OCI-LY3 (cell line): ENCODE data around the gene FGF2.
"Not testable (repeated sequence)": the region's sequence is repeated elsewhere in the genome, so short reads cannot be mapped to it uniquely, and the experiment has no call there.

ENCODE experiments used
- H2AFZ ChIP-seq: fragments of 200-600, 300-600 bp; shearing (Covaris generic); 2 replicates; pipeline ENCODE4 v1.6.0; 2014; ENCODE audit warnings: antibody characterized with exemption, low read depth, low read length
- H3K27ac ChIP-seq: fragments of 200-600, 300-600 bp; sonication (generic); 2 replicates; pipeline ENCODE4 v1.5.1; 2014; ENCODE audit warnings: mild to moderate bottlenecking, low read length, moderate library complexity, mixed read lengths
- H3K27me3 ChIP-seq: fragments of 200-600, 300-600 bp; sonication (generic); 2 replicates; pipeline ENCODE4 v1.6.1; 2014; ENCODE audit warnings: low read depth, low read length, mixed read lengths
- H3K36me3 ChIP-seq: fragments of 200-600, 300-600 bp; sonication (generic); replicated peaks from 2 replicates; pipeline ENCODE3; 2014; ENCODE audit warnings: low read depth, low read length, mixed read lengths
- H3K4me1 ChIP-seq: fragments of 300-600, 200-600 bp; sonication (generic); 2 replicates; pipeline ENCODE4 v1.6.1; 2014; ENCODE audit warnings: low read length, mixed read lengths
- H3K4me2 ChIP-seq: fragments of 200-600, 300-600 bp; sonication (generic); 2 replicates; pipeline ENCODE4 v1.6.1; 2014; ENCODE audit warnings: low read length, mixed read lengths
- H3K4me3 ChIP-seq: fragments of 300-600, 200-600 bp; sonication (generic); 2 replicates; pipeline ENCODE4 v1.5.1; 2014; ENCODE audit warnings: antibody characterized with exemption, mild to moderate bottlenecking, low read length, moderate library complexity
- H3K79me2 ChIP-seq: fragments of 300-600, 200-600 bp; shearing (Covaris generic); 2 replicates; pipeline ENCODE4 v1.6.1; 2014; ENCODE audit warnings: mild to moderate bottlenecking, low read length, mixed read lengths
- H3K9ac ChIP-seq: fragments of 300-600, 200-600 bp; shearing (Covaris generic); 2 replicates; pipeline ENCODE4 v1.6.0; 2014; ENCODE audit warnings: mild to moderate bottlenecking, low read length, moderate library complexity
- H3K9me3 ChIP-seq: fragments of 200-600, 300-600 bp; shearing (Covaris generic); 2 replicates; pipeline ENCODE4 v1.6.1; 2014; ENCODE audit warnings: low read length, mixed read lengths; ENCODE audit not compliant: insufficient read depth
- H4K20me1 ChIP-seq: fragments of 200-600, 300-600 bp; sonication (generic); 2 replicates; pipeline ENCODE4 v1.6.1; 2016; ENCODE audit warnings: low read length, mixed read lengths; ENCODE audit not compliant: insufficient read depth
- EZH2phosphoT487 ChIP-seq: fragments of 200-600 bp; shearing (Covaris generic); IDR thresholded peaks from 2 replicates; pipeline ENCODE4 v1.6.1; 2018; ENCODE audit warnings: antibody characterized with exemption, mixed run types, low read depth
- TF ChIP-seq, protein P1 (sequence below): fragments of 200-600, 300-600 bp; sonication (generic); IDR thresholded peaks from 2 replicates; pipeline ENCODE4 v1.5.1; 2014; ENCODE audit warnings: antibody characterized with exemption, low read length, low read depth

Gene FGF2

DNA sequence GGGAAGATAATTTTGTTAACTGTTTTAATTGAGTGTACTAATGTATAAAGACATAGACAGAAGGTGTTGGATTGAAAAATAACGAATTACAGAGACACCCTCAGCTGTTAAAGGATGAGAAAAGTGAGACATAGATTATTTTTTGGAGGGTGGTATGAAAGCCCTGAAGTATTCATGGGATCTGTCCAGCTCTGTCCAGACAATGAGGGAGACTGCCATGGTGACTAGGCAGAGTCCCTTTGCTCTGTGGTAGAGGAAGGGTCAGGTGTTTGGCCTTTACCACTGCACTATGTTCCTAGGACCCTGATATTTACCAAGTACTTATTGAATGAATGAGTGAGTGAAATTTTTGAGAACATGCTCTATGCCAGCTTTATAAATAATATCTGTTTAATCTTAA, 11.4 kb downstream of the FGF2 start:
- H3K4me2 ChIP-seq = no peak overlapping the region
- TF ChIP-seq, protein P1, sequence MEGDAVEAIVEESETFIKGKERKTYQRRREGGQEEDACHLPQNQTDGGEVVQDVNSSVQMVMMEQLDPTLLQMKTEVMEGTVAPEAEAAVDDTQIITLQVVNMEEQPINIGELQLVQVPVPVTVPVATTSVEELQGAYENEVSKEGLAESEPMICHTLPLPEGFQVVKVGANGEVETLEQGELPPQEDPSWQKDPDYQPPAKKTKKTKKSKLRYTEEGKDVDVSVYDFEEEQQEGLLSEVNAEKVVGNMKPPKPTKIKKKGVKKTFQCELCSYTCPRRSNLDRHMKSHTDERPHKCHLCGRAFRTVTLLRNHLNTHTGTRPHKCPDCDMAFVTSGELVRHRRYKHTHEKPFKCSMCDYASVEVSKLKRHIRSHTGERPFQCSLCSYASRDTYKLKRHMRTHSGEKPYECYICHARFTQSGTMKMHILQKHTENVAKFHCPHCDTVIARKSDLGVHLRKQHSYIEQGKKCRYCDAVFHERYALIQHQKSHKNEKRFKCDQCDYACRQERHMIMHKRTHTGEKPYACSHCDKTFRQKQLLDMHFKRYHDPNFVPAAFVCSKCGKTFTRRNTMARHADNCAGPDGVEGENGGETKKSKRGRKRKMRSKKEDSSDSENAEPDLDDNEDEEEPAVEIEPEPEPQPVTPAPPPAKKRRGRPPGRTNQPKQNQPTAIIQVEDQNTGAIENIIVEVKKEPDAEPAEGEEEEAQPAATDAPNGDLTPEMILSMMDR = no peak
- TF ChIP-seq EZH2phosphoT487 = no peak
- no peaks in the 10 kb centered on the region for H3K27me3 ChIP-seq
- H3K4me3 ChIP-seq = no peak overlapping the region
- no peak overlapping the region for H3K27ac ChIP-seq
- H4K20me1 ChIP-seq = no peaks in the 10 kb centered on the region
- H2AFZ ChIP-seq = no peak overlapping the region
- peaks cover under 1% of the 10 kb centered on the region; the same call in 1 of the 2 replicates for H3K4me1 ChIP-seq
- peaks cover 40% of the 10 kb centered on the region for H3K79me2 ChIP-seq
- H3K36me3 ChIP-seq = peaks cover 14% of the 10 kb centered on the region
- H3K9ac ChIP-seq = no peak overlapping the region
- no peaks in the 10 kb centered on the region for H3K9me3 ChIP-seq

DNA sequence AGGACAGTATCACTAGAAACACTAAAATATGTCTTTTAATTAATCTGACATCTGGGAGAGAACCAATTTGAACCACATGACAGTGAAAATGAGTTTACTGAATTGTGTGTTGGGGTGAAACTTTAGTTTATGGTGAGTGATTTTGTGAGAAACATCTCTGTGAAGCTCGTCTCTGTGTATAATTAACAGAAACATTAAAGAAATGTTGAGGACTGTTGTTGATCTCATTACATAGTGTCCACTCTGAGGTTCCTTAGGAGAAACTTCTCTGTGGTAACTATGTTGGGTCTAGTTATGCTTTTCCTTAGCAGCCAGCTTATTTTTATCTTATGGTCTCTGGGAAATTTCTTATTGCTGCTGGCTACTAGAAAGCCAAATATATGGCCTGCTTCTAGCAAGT, 15.8 kb downstream of the FGF2 start:
- H3K79me2 ChIP-seq = peaks cover 23% of the 10 kb centered on the region
- H4K20me1 ChIP-seq = no peaks in the 10 kb centered on the region
- peaks cover 6% of the 10 kb centered on the region; the same call in 1 of the 2 replicates for H3K4me1 ChIP-seq

DNA sequence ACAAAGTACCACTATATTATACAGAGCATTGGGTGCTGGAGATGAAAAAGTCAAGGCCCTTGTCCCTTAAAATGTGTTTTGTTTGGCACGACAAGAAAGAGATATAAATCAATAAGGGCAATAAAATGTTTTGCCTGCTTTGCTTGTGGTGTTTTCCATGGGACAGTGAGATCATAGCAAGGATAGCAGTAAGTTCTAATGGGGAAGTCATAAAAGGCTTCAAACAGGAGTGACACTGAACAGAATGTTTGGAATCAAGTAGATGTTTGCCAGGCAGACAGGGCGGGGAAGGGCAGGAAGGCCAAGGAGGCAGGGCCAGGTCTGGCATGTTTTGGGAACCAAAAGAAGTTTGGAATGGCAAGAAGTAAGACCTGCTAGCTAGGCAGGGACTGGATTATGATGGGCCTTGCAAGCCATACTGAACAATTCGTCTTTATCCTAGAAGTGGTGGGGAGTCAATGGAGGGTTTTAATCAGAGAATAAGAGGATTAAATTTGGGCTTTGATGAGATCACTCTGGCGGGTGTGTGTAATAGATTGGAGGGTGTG, 16.4 kb downstream of the FGF2 start:
- H2AFZ ChIP-seq = no peak overlapping the region
- H3K9me3 ChIP-seq = no peaks in the 10 kb centered on the region
- no peak overlapping the region for H3K4me3 ChIP-seq
- H3K4me2 ChIP-seq = no peak overlapping the region
- H3K79me2 ChIP-seq = peaks cover 23% of the 10 kb centered on the region
- no peak overlapping the region for H3K9ac ChIP-seq
- H3K27ac ChIP-seq = no peak overlapping the region
- no peaks in the 10 kb centered on the region for H4K20me1 ChIP-seq
- peaks cover 14% of the 10 kb centered on the region for H3K36me3 ChIP-seq
- H3K4me1 ChIP-seq = peaks cover 6% of the 10 kb centered on the region; the same call in 1 of the 2 replicates
- no peaks in the 10 kb centered on the region for H3K27me3 ChIP-seq
- TF ChIP-seq EZH2phosphoT487 = no peak
- TF ChIP-seq, protein P1 = no peak

More for the DNA sequence above, 15.8 kb downstream of the FGF2 start:
- Histone ChIP-seq H3K9me3 (no peaks in the 10 kb centered on the region), H3K27me3 (no peaks in the 10 kb centered on the region), H2AFZ (no peak overlapping the region), H3K36me3 (peaks cover 12% of the 10 kb centered on the region), H3K4me2 (no peak overlapping the region), H3K9ac (no peak overlapping the region), H3K27ac (no peak overlapping the region), H3K4me3 (no peak overlapping the region)
- TF ChIP-seq, protein P1 = no peak
- no peak for TF ChIP-seq EZH2phosphoT487

DNA sequence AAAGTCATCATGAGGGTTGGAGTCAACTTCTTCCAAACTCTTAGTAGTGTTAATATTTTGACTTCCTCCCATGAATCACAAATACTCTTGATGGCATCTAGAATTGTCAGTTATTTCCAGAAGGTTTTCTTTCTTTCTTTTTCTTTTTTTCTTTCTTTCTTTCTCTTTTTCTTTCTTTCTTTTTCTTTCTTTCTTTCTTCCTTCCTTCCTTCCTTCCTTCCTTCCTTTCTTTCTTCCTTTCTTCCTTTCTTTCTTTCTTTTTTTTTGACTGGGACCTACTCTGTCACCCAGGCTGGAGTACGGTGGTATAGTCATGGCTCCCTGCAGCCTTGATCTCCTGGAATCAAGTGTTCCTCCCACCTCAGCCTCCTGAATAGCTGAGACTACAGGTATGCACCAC, 17.8 kb downstream of the FGF2 start:
- not testable (repeated sequence) for H4K20me1 ChIP-seq, H3K4me1 ChIP-seq, H3K4me3 ChIP-seq, H3K27me3 ChIP-seq, H3K9me3 ChIP-seq, H3K4me2 ChIP-seq, H2AFZ ChIP-seq, H3K27ac ChIP-seq, H3K9ac ChIP-seq
- Histone ChIP-seq H3K36me3 (peaks cover 22% of the 10 kb centered on the region), H3K79me2 (peaks cover 31% of the 10 kb centered on the region)
